ENCODE measurements around the gene PPP1R1A.

Gene PPP1R1A

GRCh38 chr12:54588110-54588889 is at the start of gene PPP1R1A:
Gene PPP1R1A, minus strand, starts transcription at chr12:54588659. Its CDS starts 171 bp downstream, at chr12:54588488.
- DNase-seq (ENCODE audit: low read depth) = no peak

GRCh38 chr12:54634795-54635194 is 46.3 kb upstream of the PPP1R1A start, which contains the start of gene LACRT:
Gene LACRT, minus strand, starts transcription at chr12:54634895. Its CDS starts 54 bp downstream, at chr12:54634841.
- DNase-seq (ENCODE audit: low read depth) = no peak

- DNase-seq (ENCODE audit: low read depth) = no peak
Measured at GRCh38 chr12:54631988-54632728, 43.7 kb upstream of the PPP1R1A start.

- no peak for DNase-seq (ENCODE audit: low read depth)
Measured at GRCh38 chr12:54631551-54631950, 43.1 kb upstream of the PPP1R1A start.

- DNase-seq (ENCODE audit: low read depth) = no peak
Measured at GRCh38 chr12:54629925-54630324, 41.5 kb upstream of the PPP1R1A start.

GRCh38 chr12:54628186-54628846 is 39.9 kb upstream of the PPP1R1A start:
- no peak for DNase-seq (ENCODE audit: low read depth)

- DNase-seq (ENCODE audit: low read depth) = no peak
Measured at GRCh38 chr12:54627304-54627703, 38.8 kb upstream of the PPP1R1A start.

GRCh38 chr12:54625598-54625997 is 37.1 kb upstream of the PPP1R1A start:
- DNase-seq (ENCODE audit: low read depth) = no peak

- DNase-seq (ENCODE audit: low read depth) = no peak
Measured at GRCh38 chr12:54624315-54625279, 36.1 kb upstream of the PPP1R1A start.

GRCh38 chr12:54622463-54623183 is 34.2 kb upstream of the PPP1R1A start:
- DNase-seq (ENCODE audit: low read depth) = no peak

GRCh38 chr12:54616933-54617680 is 28.6 kb upstream of the PPP1R1A start:
- DNase-seq (ENCODE audit: low read depth) = no peak

- no peak for DNase-seq (ENCODE audit: low read depth)
Measured at GRCh38 chr12:54612225-54612750, 23.8 kb upstream of the PPP1R1A start.

GRCh38 chr12:54611715-54612149 is 23.3 kb upstream of the PPP1R1A start:
- DNase-seq (ENCODE audit: low read depth) = no peak

GRCh38 chr12:54608769-54609168 is 20.3 kb upstream of the PPP1R1A start:
- no peak for DNase-seq (ENCODE audit: low read depth)

GRCh38 chr12:54608156-54608555 is 19.7 kb upstream of the PPP1R1A start:
- DNase-seq (ENCODE audit: low read depth) = no peak

GRCh38 chr12:54606556-54606955 is 18.1 kb upstream of the PPP1R1A start:
- no peak for DNase-seq (ENCODE audit: low read depth)

- DNase-seq (ENCODE audit: low read depth) = no peak
Measured at GRCh38 chr12:54605138-54605970, 16.9 kb upstream of the PPP1R1A start.

- DNase-seq (ENCODE audit: low read depth) = no peak
Measured at GRCh38 chr12:54604436-54604835, 16.0 kb upstream of the PPP1R1A start.

- DNase-seq (ENCODE audit: low read depth) = no peak
Measured at GRCh38 chr12:54603872-54604271, 15.4 kb upstream of the PPP1R1A start.
